ENCODE measurements around the gene TRIM2.

TRIM2 gene

GRCh38 chr4:153222707-153223426, 18.6 kb downstream of the TRIM2 start:
- peak; percentile 78 for DNase-seq (ENCODE audit: low spot score)

DNA sequence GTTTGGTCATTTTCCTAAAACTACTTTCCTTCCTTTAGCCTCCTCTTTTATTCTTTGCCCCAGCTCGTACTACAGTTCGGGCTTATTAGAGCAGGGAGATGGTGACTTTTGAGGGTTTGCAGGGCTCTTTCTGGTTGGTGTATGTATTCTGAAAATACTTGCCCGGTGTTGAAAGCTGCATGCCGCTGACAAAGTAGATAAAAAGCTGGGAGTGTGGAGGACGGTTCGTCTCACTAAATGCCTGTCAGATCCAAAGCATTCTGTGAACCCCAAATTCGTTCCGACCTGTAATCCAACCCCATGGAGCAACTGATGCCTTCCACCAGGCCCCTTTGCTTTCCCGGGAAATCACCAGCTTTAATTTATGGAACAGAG, 19.2 kb downstream of the TRIM2 start:
- peak; percentile 25 for DNase-seq (ENCODE audit: low spot score)

- peak; percentile 29 for DNase-seq (ENCODE audit: low spot score)
Observed at GRCh38 chr4:153223930-153224329, 19.7 kb downstream of the TRIM2 start.

GRCh38 chr4:153224474-153224873, 20.2 kb downstream of the TRIM2 start:
- DNase-seq (ENCODE audit: low spot score), result no peak

DNA sequence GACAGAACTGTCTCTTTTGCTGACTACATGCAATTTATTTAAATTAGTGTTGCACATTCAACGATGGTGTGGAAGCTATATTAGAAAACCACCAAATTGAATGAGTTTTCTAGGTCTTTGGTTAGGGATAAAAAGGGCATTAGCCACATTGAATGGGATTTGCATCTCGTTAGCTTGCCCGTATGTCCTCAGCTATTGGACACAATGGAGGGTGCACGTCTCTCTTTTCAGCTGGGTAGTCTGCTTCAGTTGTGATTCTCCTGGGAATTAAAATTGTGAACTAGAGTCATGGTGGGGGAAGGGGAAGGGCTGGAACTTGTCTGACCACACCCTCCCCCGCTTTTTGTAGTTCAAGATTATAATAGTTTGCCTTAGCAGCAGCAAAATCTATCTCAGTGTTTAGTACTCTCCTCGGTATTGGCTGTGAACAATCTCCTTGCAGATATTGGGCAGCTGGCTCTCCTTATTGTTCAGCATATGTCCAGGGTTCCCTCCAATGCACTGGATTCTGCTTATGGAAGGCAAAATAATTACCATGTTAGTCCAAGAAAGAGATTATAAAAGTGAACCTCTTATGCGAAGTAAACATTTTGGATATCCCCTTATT, 23.3 kb downstream of the TRIM2 start:
- DNase-seq (ENCODE audit: low spot score), result no peak

DNA sequence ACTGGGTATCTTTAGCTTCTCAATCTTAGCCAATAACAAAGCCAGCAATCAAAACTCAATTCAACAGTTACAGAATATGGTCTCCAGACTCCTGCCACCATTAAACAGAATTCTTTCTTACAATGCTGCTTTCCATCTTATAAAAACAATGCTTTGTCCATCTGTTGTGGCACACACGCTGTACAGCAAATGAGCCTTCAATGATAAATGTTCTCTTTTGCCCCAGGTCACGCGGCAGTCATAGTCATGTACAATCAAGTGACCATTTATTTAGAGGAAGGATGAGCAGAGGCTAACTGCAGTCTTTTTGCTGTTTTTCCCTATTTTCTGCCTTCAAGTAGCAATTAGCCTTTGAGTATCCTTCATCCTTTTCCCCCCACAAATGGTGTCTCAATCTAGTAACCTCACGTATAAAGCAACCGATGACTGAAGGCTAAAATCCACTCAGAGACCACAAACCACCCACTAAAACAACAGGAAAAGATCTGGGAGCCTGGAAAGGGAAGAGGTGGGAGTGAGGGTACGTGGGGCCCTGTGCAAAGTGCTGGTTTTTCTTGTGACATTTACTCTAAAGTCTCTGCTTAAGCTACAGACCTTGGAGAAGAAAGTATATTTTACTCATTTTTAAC, 24.4 kb downstream of the TRIM2 start:
- DNase-seq (ENCODE audit: low spot score), result no peak

DNA sequence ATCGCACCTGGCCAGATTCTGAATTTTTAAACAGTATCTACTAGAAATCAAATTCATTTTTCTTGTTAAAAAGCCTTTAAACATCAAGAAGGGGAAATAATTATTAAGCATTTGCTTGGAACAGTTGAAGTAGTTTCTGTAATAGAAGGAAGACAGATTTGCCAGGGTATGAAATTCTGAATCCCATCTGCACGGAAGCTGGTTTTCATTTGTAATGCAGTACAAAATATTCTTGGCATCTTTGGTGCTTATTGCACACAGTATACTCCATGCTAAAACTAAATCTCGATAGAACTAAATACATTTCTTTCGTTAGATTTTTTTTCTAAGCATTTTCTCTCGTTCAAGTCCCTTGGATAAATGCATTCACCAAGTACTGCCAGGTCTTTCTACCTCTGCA, 25.3 kb downstream of the TRIM2 start:
- DNase-seq (ENCODE audit: low spot score), result no peak

DNA sequence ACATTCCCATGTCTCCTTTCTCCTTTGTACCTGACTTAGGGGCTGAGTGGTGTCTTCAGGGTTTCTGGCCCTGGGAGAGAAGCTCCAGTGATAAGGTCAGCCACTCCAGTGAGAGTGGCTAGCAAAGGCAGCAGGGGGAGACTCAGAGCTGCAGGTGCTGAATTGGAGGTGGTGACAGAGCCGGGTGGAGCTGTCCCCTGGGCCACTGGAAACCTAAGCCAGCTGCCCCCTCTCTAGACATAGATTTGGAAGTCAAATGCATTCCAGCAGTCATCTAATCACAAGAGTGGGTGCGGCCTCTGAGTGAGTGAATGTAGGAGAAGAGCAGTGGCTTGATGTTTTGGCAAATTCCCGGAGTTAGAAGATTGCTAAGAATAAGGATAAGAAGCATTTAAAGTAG, 28.5 kb downstream of the TRIM2 start:
- DNase-seq (ENCODE audit: low spot score), result no peak

- DNase-seq (ENCODE audit: low spot score), result peak; percentile 78
Observed at GRCh38 chr4:153233761-153234371, 29.6 kb downstream of the TRIM2 start.

DNA sequence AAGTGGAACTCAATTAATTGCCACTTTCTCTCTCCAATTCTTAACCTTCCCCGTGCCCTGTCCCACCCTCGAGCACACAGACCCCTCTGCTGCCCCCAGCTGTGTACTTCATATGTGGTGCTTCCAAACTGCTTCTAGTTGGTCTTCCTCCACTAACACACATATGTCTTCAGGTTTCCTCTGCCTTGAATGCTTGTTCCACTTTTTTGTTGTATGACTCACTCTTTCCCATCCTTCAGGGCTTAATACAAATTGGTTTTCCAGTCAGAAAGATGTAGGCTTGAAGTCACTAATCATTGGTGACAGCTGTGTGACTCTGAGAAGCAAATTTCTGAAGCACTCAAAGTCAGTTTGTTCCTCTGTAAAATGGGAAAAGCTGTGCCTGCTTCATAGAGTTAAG, 30.6 kb downstream of the TRIM2 start:
- DNase-seq (ENCODE audit: low spot score), result peak; percentile 47

DNA sequence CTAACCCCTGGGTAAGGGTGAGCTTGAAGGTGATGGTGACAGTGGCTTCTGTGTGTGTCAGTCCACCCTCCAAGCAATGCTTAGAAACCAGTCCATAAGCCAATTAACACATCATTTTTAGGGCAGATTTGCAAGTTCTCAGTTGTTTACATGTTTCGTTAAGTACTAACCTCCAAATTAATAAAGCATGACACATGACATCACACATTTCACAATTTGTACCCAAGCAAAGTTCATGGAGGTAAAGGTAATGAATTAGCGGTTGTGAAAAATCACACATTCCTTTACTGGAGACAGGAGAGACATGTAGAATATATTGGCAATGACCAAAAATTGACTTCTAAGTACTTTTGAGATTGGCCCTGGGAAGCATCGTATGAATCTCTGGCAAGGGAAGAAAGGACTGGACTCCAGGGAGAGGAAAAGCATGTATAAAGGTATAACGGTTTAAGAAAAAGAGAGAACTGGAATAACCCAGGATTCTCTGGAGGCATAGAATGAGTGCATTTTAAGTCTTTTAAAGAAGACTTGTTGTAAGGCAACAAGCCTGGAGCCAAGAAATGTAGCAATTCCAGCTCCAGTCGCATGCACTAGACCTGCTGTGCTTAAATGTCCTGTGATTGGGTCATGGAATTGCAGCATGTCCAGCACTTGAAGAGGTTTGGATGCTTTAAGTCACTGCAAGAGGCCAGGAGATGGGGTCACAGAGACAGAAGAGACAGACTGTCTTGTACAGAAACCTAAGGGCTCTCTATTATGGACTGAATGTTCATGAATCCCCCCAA, 34.1 kb downstream of the TRIM2 start:
- DNase-seq (ENCODE audit: low spot score), result no peak

DNA sequence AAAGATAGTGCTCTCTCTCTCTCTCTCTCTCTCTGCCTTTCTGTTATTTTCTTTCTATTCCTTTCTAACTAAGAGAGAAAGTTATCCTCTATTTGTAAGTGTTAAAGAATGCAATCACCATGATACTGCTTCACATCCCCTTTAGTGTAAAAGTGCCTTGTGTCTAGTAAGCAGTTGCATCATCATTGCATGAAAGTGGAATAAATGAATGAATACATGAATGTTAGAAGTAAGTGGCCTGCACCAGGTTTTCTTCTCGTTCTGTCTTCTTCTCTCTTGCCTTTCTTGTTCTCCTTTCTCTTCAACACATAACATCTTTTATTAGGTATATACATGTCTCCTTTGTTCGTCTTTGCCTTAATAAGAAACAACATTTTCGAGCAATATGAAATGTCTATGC, 35.2 kb downstream of the TRIM2 start:
- DNase-seq (ENCODE audit: low spot score), result no peak

GRCh38 chr4:153241295-153241694, 37.1 kb downstream of the TRIM2 start:
- DNase-seq (ENCODE audit: low spot score), result no peak

DNA sequence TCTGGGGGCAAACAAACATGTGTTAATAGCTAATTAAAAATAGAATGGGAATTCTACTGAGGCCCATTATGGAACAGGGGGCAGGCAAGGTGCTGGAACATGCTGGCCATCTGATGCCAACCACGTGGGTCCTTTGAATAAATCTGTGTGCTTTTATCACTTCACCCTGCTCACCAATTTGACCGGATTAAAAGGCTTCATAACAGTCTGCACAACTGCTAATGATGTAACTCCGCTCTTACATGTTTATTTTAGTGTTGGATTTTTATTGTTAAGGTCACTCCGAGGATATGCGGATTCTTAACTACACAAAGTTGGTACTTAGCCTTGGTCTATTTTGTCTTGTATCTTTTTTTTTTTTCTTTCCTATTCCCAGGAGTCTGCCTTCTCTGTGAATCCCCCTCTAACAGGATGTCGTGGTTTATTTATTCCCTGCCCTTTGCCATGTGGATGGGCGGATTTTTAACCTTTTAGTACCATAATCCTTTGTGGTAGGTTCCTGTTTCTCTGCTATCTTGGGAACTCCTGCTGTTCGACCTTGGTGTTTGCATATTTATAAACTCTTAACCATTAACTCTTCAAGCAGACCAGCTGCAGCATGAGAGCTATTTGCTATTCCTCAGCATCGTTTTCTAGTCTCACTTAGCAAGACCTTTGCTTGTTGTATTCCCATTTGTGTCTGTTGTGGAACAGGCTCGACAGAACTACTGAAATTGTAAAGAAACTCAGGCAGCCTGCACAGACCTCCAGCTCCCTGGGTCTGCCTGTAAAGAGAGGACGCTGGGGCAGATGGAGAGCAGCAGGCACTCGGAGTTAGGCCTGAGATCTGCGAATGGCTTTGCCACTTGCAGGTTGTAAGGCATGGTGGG, 38.0 kb downstream of the TRIM2 start:
- DNase-seq (ENCODE audit: low spot score), result no peak

- no peak for DNase-seq (ENCODE audit: low spot score)
Observed at GRCh38 chr4:153242839-153243324, 38.6 kb downstream of the TRIM2 start.

GRCh38 chr4:153243468-153243867, 39.2 kb downstream of the TRIM2 start:
- no peak for DNase-seq (ENCODE audit: low spot score)

DNA sequence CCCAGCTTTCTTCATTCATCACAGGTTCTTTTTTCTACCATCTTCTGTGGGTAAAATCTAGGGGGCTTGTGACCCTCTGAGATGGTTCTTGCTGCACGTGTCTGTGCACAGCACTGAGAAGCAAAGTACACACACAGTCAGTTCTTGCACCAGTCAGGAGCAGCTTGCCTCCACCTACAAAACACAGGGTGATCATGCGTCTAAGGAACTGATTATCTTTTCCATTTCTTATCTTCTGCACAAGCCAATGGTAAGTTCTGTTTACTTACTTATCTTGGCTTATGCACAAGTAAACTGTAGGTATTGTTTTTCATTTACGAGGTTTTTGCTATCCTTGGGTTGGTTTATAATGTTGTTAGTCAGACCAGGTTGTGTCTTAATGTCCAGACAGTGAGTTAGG, 40.7 kb downstream of the TRIM2 start:
- DNase-seq (ENCODE audit: low spot score), result no peak

GRCh38 chr4:153245775-153246174, 41.5 kb downstream of the TRIM2 start:
- no peak for DNase-seq (ENCODE audit: low spot score)

GRCh38 chr4:153246446-153247115, 42.3 kb downstream of the TRIM2 start:
- DNase-seq (ENCODE audit: low spot score), result no peak

GRCh38 chr4:153247116-153247490, 42.9 kb downstream of the TRIM2 start:
- DNase-seq (ENCODE audit: low spot score), result no peak
